Activated T-helper 1 cell treated with anti-CD3 and anti-CD28 coated beads, Interleukin-12 subunit alpha, Interleukin-12 subunit beta, Interleukin-2, Interleukin-4 antibody, amounts not matched to agents 30 ng/mL and 10 ng/mL and 1 ng/mL, durations not matched to agents 14 hours and 24 hours and 36 hours (primary cell): ENCODE measurements around the gene CMTM8. TPM values are rescaled to one million over a fixed set of nuclear protein-coding genes. Genes with fewer than 3 reads are reported as not detected.

ENCODE experiments used
- DNase-seq: peaks from one replicate; pipeline ENCODE4 v3.0.0; 2021; ENCODE audit warnings: low spot score
- H3K27ac Mint-ChIP-seq: one replicate; pipeline ENCODE4 v1.8.0; 2021; ENCODE audit warnings: mild to moderate bottlenecking, mixed read lengths
- H3K27me3 Mint-ChIP-seq: one replicate; pipeline ENCODE4 v1.8.0; 2022; ENCODE audit warnings: mild to moderate bottlenecking, moderate library complexity, mixed read lengths; ENCODE audit not compliant: insufficient read depth
- H3K36me3 Mint-ChIP-seq: one replicate; pipeline ENCODE4 v1.8.0; 2021; ENCODE audit warnings: low read depth, mixed read lengths
- H3K4me1 Mint-ChIP-seq: one replicate; pipeline ENCODE4 v1.8.0; 2021; ENCODE audit warnings: low read depth, mixed read lengths
- H3K4me3 Mint-ChIP-seq: one replicate; pipeline ENCODE4 v1.8.0; 2021; ENCODE audit warnings: mild to moderate bottlenecking, moderate library complexity, mixed read lengths
- H3K9me3 Mint-ChIP-seq: one replicate; pipeline ENCODE4 v1.8.0; 2021; ENCODE audit warnings: mixed read lengths
- intact Hi-C: fragments of 100-400 bp; cut with micrococcal nuclease; formaldehyde crosslinking; loops from one replicate; pipeline ENCODE4 v1.15.1; 2024
- total RNA-seq: library from RNA; stranded (reverse); gene quantifications from 2 replicates; pipeline ENCODE4 v1.2.3, GENCODE V29; 2022

The CMTM8 gene
- total RNA-seq, 1 donor from 2014 or later, result 5.7 TPM

DNA sequence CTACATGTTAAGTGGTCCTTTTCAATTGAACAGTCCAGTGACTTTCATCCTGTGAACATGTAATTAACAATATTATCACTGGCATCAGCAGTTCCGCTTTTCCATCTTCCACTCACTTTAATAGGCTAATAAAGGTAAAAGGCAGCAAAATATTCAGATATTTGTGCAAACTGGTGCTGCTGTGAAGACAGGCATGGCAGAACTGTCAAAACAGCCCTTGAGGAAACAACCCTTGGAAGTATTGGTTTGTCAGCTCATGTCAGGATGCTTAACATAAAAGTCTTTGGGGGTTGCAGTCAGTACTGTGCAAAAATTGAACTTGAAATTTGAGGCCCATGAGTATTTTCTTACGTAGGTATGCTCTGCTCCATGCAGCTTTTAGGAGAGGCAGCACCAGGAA lies 81.1 kb downstream of the CMTM8 start:
- DNase-seq, result no peak
- intact Hi-C loops, result no loop called here
- H3K4me3 Mint-ChIP-seq, result no peak overlapping the region
- no peaks in the 10 kb centered on the region for H3K27me3 Mint-ChIP-seq
- H3K36me3 Mint-ChIP-seq, result peaks cover 4% of the 10 kb centered on the region
- H3K9me3 Mint-ChIP-seq, result no peaks in the 10 kb centered on the region
- H3K27ac Mint-ChIP-seq, result no peak overlapping the region
- H3K4me1 Mint-ChIP-seq, result peaks cover 22% of the 10 kb centered on the region

DNA sequence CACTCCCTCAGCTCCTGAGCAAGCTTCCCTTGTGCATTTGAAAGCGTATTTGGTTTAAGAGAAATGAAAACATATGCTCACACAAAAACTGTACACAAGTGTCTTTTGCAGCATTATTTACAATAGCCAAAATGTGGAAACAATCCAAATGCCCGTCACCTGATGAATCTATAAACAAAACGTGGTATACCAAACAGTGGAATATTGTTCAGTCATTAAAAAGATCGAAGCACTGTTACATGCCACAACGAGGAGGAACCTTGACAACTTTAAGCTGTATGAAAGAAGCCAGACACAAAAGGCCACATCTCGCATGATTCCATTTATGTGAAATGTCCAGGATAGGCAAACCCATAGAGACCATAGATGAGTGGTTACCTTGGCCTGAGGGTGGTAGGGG lies 81.6 kb downstream of the CMTM8 start:
- no peak overlapping the region for H3K27ac Mint-ChIP-seq
- peaks cover 22% of the 10 kb centered on the region for H3K4me1 Mint-ChIP-seq
- H3K36me3 Mint-ChIP-seq, result peaks cover 4% of the 10 kb centered on the region
- no peak for DNase-seq
- no peaks in the 10 kb centered on the region for H3K9me3 Mint-ChIP-seq
- intact Hi-C loops, result no loop called here
- no peak overlapping the region for H3K4me3 Mint-ChIP-seq
- no peaks in the 10 kb centered on the region for H3K27me3 Mint-ChIP-seq

DNA sequence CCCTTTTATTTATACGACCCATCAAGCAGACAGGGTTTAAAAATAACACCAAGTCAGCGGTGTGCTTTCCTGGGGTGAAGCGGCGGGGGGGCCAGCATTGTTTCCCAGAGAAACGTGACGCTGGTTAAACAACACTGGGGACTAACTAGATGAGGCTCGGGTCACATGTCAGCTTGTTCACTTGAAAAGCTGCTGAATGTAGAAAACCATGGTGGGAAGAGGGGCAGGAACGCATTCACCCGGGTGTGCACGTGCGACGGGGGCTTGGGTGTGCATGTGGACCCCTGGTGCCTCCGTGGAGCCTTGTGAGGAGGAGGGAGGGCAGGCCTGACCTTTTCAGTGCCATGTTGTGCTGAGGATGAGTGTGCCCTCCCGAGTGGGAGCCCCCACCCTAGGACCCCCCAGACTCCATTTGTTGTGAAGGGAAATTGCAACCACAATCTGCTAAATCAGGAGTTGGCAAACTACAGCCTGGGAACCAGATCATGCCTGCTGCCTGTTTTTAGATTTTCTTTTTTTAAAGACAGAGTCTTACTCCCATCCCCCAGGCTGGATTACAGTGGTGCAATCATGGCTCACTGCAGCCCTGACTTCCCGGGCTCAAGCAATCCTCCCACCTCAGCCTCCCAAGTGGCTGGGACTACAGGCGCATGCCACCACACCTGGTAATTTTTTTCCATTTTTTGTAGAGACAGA lies 82.8 kb downstream of the CMTM8 start:
- H3K27me3 Mint-ChIP-seq, result no peaks in the 10 kb centered on the region
- peaks cover 4% of the 10 kb centered on the region for H3K36me3 Mint-ChIP-seq
- peaks cover 21% of the 10 kb centered on the region for H3K4me1 Mint-ChIP-seq
- no peaks in the 10 kb centered on the region for H3K9me3 Mint-ChIP-seq
- intact Hi-C loops, result no loop called here
- H3K27ac Mint-ChIP-seq, result no peak overlapping the region
- no peak overlapping the region for H3K4me3 Mint-ChIP-seq
- DNase-seq, result no peak

DNA sequence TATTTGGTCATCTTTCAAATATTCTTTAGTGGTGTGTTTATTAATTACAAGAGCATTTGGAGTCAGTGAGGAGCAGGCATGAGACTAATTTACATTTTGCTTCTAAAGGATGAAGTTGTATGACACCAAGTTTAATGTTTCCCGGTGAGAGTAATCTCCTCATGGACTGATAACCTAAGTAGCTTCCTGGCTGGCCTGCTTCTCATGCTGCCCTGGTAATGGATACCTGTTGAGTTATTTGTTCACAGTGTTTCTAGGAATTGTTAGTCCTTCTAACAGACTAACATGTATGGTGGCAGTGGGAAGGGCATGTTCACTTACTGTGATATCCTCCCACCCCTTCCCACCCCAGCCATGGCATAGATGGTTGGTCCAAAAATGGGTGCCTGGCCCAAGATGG lies 83.8 kb downstream of the CMTM8 start:
- Mint-ChIP-seq H3K27ac (no peak overlapping the region), H3K36me3 (peaks cover 4% of the 10 kb centered on the region), H3K9me3 (no peaks in the 10 kb centered on the region), H3K4me1 (peaks cover 18% of the 10 kb centered on the region), H3K4me3 (no peak overlapping the region), H3K27me3 (no peaks in the 10 kb centered on the region)
- intact Hi-C loops, result no loop called here
- no peak for DNase-seq

DNA sequence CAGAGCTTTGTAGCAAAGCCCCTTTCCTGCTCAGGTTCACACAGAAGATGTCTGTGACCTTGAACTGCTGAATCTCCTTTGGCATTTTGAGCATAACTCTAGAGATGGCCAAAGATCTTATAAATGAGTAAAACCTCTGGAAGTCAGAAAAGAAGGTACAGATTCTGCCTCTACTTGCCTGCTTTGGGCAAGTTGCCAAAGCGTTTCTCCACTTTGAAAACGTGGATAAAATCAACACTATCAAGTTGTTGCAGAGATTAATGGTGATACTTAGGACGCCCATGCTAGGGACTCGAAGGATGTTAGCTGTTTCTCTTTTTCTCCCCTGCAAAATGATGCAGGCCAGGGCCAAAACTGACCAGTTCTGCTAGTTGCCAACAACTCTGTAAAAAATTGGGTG lies 85.1 kb downstream of the CMTM8 start:
- Mint-ChIP-seq H3K27ac (no peak overlapping the region), H3K4me3 (no peak overlapping the region)

DNA sequence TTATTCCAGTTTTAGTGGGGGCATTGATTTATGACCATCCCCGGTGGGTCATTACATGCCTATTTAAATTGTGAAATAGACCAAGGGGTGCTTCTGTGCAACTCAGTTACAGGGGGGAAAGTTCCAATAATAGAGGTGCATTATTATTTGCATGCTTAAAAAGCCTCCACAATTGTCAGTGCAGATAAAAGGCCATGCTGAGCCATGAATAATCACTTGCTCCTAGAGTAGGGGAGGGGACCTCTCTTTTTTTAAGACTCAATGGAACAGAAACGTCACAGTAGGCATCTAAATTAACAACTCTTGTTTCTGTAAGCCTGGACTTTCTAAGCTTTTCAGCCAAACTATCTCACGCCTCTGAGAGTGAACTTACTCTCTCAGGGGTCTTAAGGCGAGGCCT lies 86.7 kb downstream of the CMTM8 start:
- Mint-ChIP-seq H3K4me1 (peaks cover 9% of the 10 kb centered on the region), H3K27me3 (no peaks in the 10 kb centered on the region), H3K9me3 (no peaks in the 10 kb centered on the region), H3K36me3 (peaks cover 3% of the 10 kb centered on the region), H3K4me3 (no peak overlapping the region), H3K27ac (no peak overlapping the region)
- no peak for DNase-seq
- intact Hi-C loops, result no loop called here

More for the DNA sequence above, 85.1 kb downstream of the CMTM8 start:
- H3K9me3 Mint-ChIP-seq, result no peaks in the 10 kb centered on the region
- peaks cover 18% of the 10 kb centered on the region for H3K4me1 Mint-ChIP-seq
- H3K27me3 Mint-ChIP-seq, result no peaks in the 10 kb centered on the region
- intact Hi-C loops, result no loop called here
- no peak for DNase-seq
- peaks cover 5% of the 10 kb centered on the region for H3K36me3 Mint-ChIP-seq

DNA sequence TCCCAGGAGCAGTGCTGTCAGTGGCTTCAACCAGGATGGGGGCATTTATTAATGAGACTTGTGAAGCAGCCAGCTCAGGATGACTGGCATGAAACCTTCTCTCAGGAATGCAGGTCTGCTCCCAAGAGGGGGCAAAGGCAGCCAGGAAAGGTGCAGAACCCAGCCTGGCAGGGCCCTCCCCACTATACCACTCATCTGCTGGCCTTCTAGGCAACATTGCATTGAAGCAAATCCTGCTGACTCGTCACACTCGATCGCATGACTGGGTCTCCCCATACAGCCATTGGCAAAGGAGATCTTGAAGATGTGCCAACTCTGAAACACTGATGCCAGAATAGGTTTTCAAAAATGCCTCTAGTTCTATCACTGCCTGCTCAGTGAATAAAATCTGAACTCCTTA lies 87.4 kb downstream of the CMTM8 start:
- intact Hi-C loops, result no loop called here
- H3K27ac Mint-ChIP-seq, result no peak overlapping the region
- no peak for DNase-seq
- H3K4me3 Mint-ChIP-seq, result no peak overlapping the region
- peaks cover 3% of the 10 kb centered on the region for H3K36me3 Mint-ChIP-seq
- peaks cover 5% of the 10 kb centered on the region for H3K4me1 Mint-ChIP-seq
- H3K27me3 Mint-ChIP-seq, result no peaks in the 10 kb centered on the region
- no peaks in the 10 kb centered on the region for H3K9me3 Mint-ChIP-seq

DNA sequence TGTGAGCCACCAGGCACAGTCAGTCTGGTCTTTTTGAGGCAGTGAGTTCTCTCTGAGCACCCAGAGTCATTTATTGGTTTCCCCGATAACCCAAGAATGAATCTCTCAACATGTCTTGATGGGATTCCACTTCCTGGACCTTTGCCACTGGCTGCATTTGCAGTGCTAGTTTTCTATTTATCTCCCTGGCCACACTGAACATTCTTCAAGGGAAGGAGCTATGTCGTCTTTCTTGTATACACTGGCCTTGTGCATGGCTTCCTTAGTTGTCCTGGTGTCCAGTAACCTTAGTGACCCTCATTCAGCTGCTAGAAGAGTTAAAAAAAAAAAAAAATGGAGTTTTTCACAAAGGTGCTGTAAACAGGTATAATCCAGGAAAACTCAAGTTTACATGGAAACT lies 88.3 kb downstream of the CMTM8 start:
- Mint-ChIP-seq H3K4me3 (no peak overlapping the region), H3K4me1 (peaks cover 10% of the 10 kb centered on the region)
- intact Hi-C loops, result no loop called here

DNA sequence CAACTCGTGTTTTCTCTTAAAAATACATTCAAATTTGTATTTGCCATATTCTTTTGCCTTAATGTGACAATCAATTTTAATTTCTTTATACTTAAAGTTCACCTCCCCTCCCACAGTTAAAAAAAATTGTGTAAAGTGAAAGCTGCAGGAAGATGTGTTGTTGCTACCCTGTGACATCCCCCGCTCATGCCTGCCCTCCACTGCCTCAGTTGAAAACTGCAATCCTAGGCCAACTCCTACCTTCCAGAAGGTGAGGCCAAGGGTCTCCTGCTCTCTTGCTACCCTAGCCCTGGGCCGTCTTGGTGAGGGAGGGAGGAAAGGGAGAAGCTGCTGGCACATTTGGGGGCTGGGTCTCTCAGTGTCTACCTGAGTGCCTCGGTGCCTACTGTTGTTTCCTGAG lies 96.2 kb downstream of the CMTM8 start:
- Mint-ChIP-seq H3K4me1 (peaks cover 55% of the 10 kb centered on the region), H3K27ac (no peak overlapping the region), H3K36me3 (no peaks in the 10 kb centered on the region), H3K9me3 (no peaks in the 10 kb centered on the region), H3K27me3 (no peaks in the 10 kb centered on the region), H3K4me3 (no peak overlapping the region)
- intact Hi-C loops, result loop anchor here (1.0 to 2.0 kb wide), 3 partner anchors 38 to 316 kb away; no protein-coding TSS in a partner anchor
- DNase-seq, result peak; percentile 45

More for the DNA sequence above, 88.3 kb downstream of the CMTM8 start:
- Mint-ChIP-seq H3K36me3 (peaks cover 3% of the 10 kb centered on the region), H3K9me3 (no peaks in the 10 kb centered on the region), H3K27me3 (no peaks in the 10 kb centered on the region), H3K27ac (no peak overlapping the region)
- no peak for DNase-seq

DNA sequence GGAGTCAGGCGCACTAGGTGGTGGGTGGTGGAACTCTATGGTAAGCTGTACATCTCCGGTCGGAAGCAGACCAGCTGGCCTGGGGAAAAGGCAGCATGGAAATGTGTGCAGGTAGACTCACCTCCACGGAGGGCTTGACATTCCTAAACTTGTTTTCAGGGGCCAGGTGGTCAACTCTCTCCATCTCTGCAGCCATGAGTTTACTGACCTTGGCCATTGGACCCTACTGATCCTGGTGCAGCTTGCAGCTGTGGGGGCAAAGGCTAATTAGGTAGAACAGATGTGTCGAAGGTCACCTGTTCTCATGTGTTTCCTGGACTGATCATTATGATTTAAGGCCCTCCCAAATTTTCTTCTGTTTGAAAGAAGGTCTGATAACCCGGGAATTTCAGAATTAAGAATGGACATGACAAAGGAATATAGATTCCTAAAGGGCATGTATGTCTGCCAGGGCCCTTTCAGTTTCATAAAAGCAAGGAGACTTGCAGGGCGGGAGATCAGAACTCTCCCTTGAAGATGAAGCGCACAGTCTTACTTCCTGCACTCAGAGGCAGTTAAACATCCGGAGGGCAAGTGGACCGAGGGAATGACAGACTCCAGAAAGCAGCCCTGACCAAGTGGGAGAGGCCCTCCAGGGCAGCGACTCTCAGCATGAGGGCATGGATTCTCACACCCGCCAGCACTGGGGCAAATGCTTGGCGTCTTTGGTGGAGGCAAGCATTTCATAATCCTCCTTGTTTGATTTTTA lies 97.1 kb downstream of the CMTM8 start:
- Mint-ChIP-seq H3K27me3 (no peaks in the 10 kb centered on the region), H3K9me3 (no peaks in the 10 kb centered on the region), H3K27ac (peak overlapping the region; percentile 36), H3K36me3 (no peaks in the 10 kb centered on the region), H3K4me1 (peaks cover 55% of the 10 kb centered on the region), H3K4me3 (peak overlapping the region; percentile 29)
- intact Hi-C loops, result loop anchor here (2.0 kb wide), 1 partner anchor 317 kb away; no protein-coding TSS in a partner anchor
- DNase-seq, result no peak

DNA sequence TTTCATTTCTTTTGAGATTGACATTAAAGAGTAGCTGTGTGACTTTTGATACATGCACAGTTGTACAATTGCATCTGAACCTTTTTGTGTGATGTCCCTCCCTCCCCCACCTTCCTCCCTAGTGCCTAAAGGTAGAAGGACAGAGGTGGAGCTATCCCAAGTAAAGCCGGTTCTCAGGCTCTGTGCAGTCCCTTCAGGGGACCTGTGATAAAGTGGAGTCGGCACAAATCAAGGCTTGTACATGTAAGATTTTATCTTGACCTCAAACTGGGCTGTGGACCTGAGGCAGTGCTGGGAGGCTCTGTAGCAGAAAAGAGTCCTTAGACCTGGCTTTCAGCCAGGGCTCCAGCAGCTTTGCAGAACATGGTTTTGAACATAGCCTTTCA lies 97.6 kb downstream of the CMTM8 start:
- no peak for DNase-seq
- peaks cover 51% of the 10 kb centered on the region for H3K4me1 Mint-ChIP-seq
- H3K27ac Mint-ChIP-seq, result no peak overlapping the region
- no peaks in the 10 kb centered on the region for H3K27me3 Mint-ChIP-seq
- H3K36me3 Mint-ChIP-seq, result no peaks in the 10 kb centered on the region
- no peaks in the 10 kb centered on the region for H3K9me3 Mint-ChIP-seq
- H3K4me3 Mint-ChIP-seq, result no peak overlapping the region
- intact Hi-C loops, result no loop called here

DNA sequence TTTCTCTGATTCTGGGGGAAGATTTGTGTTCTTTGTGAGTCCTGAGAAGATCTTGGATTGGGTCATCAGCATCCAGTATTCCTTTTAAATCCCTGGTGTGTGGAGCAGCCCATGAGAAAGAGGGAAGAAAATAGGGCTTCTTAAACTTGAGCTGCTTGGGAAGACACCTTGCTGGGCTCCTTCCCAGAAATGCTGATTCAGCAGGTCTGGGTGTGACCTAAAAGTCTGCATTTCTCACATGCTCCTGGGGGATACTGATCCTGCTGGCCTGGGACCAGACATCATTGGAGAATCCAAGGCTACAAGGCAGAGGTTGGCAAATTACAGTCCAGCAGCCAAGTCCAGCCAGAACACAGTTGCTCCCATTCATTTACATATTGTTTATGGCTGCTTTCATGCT lies 99.0 kb downstream of the CMTM8 start:
- peaks cover 38% of the 10 kb centered on the region for H3K4me1 Mint-ChIP-seq
- H3K9me3 Mint-ChIP-seq, result no peaks in the 10 kb centered on the region
- DNase-seq, result no peak
- intact Hi-C loops, result no loop called here
- no peak overlapping the region for H3K4me3 Mint-ChIP-seq
- H3K36me3 Mint-ChIP-seq, result no peaks in the 10 kb centered on the region
- H3K27ac Mint-ChIP-seq, result no peak overlapping the region
- H3K27me3 Mint-ChIP-seq, result no peaks in the 10 kb centered on the region

DNA sequence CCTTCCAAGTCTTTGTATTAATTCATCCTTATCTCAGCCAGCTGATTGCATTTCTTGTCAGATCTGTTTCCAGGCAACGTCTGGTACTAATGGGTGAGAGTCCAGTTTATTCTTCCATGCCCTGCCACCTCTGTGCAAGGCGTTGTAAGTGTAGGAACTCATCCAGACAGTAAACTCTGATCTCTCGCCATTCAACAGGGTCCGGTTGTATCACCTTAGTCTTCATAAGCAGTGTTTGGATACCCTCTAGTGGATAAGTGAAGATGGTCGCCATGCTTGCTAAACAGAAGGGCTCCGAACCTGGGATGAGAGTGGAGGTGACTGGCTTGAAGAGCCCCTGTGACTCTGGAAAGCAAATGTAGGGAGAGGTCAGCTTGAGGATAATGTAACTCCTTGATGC lies 101.6 kb downstream of the CMTM8 start:
- no peaks in the 10 kb centered on the region for H3K36me3 Mint-ChIP-seq
- H3K27ac Mint-ChIP-seq, result no peak overlapping the region
- H3K9me3 Mint-ChIP-seq, result no peaks in the 10 kb centered on the region
- intact Hi-C loops, result loop anchor here (1.0 kb wide), 2 partner anchors 44 to 163 kb away; no protein-coding TSS in a partner anchor
- H3K27me3 Mint-ChIP-seq, result no peaks in the 10 kb centered on the region
- H3K4me1 Mint-ChIP-seq, result peaks cover 27% of the 10 kb centered on the region
- no peak overlapping the region for H3K4me3 Mint-ChIP-seq
- peak; percentile 20 for DNase-seq
